ENCODE measurements around the gene VKORC1L1.
"Not testable (repeated sequence)": the region's sequence is repeated elsewhere in the genome, so short reads cannot be mapped to it uniquely, and the experiment has no call there.

Gene VKORC1L1

DNA sequence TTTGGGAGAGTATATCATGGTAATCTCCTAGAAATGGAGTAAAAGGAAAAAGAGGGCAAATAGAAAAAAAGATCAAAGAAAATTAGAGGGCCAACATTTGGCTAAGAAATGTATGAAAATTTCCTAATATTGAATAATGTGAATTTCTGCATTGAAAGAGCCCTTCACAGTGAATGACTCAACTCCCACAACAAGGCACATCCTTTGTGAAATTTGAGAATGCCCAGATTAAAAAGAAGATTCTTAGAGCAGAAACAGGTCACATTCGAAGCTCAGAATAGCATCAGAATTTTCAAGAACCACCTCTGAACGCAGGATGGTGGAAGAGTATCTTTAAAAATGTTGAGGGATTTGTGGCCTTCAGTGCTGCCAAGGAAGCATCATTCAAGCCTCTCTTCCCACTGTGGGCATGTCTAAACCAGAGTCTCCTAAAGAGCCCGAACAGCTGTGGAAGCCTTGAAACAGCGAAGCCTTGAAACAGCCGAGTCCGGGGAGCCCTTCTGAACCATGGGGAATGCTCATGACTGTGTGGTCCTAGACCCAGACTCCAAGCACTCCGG is 65.5 kb downstream of the VKORC1L1 start:
- no peak for TF ChIP-seq CTCF (conservative IDR thresholded peaks at IDR 0.05)
- no peak overlapping the region for H3K27ac ChIP-seq

GRCh38 chr7:65945787-65946186 is 72.9 kb downstream of the VKORC1L1 start:
- not testable (repeated sequence) for H3K27ac ChIP-seq

- H3K27ac ChIP-seq = no peak overlapping the region
- TF ChIP-seq CTCF (conservative IDR thresholded peaks at IDR 0.05) = no peak
These were observed 74.0 kb downstream of the VKORC1L1 start for GRCh38 chr7:65946904-65947303.

DNA sequence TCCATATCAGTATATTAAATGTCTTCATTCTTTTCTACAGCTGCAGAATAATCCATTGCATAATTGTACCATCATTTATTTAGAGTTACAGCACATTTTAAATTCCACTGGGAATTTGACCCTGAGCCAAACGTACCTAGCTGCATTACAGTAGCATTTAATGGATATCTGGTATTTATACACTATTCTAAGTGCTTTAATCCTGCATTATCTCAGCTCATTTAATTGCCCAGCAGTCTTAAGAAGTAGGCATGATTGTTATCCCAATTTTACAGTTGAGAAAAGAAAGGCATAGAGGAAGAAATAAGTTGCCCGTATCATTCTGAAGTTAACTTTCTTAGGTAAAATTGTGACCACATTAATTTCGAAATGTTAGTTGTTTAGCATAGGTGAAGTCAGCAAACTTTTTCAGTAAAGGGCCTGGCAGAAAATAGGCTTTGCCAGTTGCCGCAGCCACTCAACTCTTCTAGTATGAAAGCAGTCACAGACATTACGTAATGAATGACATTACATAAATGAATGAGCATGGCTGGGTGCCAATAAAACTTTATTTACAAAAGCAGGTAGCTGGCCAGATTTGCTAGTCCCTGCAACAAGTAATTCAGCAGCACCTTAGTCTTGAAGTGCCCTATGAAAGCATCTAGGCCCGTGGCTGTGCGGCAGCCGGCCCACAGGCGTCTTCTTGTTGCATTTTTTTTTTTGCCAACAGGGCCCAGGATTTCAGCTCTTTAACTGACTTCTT is 79.1 kb downstream of the VKORC1L1 start:
- no peak for TF ChIP-seq CTCF (conservative IDR thresholded peaks at IDR 0.05)
- H3K27ac ChIP-seq = no peak overlapping the region

- no peak for TF ChIP-seq CTCF (conservative IDR thresholded peaks at IDR 0.05)
These were observed 80.3 kb downstream of the VKORC1L1 start for GRCh38 chr7:65953001-65953720.

DNA sequence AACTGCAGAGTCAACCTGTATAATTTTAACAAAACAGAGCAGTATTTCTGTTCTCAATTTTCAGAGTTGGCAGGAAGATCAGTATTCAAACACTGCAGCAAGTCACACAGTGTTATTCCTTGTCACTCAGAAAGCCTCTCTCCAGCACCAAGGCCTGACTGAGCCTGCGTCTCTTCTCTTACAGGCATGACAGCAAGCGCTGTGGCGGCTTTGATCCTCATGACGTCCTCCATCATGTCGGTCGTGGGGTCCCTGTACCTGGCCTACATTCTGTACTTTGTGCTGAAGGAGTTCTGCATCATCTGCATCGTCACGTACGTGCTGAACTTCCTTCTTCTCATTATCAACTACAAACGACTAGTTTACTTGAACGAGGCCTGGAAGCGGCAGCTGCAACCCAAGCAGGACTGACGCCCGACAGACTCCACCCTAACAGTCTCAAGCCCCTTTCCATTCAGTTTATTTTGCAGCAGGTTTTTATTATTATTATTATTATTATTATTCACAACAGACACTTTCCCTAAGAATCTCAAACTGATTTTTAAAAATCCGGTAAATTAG is 81.1 kb downstream of the VKORC1L1 start:
- no peak for TF ChIP-seq CTCF (conservative IDR thresholded peaks at IDR 0.05)
- H3K27ac ChIP-seq = no peak overlapping the region

More at GRCh38 chr7:65953001-65953720, 80.3 kb downstream of the VKORC1L1 start:
- H3K27ac ChIP-seq = no peak overlapping the region

GRCh38 chr7:65955718-65956117 is 82.8 kb downstream of the VKORC1L1 start:
- no peak overlapping the region for H3K27ac ChIP-seq
- no peak for TF ChIP-seq CTCF (conservative IDR thresholded peaks at IDR 0.05)
